ENCODE data around the gene MPPED2.

DNA sequence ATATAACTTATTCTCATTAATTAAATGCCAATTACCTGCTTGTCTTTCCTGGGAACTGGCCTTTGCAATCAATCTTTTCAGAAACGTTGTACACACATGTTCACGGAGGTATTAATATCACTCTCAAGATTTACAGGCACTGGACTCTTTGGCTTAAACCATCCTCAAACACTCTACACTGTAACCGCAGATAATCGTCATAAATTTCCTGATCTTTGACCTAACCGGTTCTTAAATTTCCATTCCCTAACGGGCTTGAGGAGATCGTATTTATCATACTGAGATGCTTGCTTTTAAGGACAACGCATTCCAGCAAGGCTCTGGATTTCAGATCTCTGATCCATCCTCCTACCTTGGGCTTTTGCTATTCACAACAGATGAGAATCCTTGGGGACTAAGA, 190.4 kb downstream of the MPPED2 start:
- TF ChIP-seq POLR2AphosphoS5 (IDR thresholded peaks at IDR 0.05; ENCODE audit: low read depth, low read length) (no peak), TAF1 (IDR thresholded peaks at IDR 0.05; ENCODE audit: borderline replicate concordance, insufficient read depth, low read length) (no peak)
- TF ChIP-seq, protein P1, sequence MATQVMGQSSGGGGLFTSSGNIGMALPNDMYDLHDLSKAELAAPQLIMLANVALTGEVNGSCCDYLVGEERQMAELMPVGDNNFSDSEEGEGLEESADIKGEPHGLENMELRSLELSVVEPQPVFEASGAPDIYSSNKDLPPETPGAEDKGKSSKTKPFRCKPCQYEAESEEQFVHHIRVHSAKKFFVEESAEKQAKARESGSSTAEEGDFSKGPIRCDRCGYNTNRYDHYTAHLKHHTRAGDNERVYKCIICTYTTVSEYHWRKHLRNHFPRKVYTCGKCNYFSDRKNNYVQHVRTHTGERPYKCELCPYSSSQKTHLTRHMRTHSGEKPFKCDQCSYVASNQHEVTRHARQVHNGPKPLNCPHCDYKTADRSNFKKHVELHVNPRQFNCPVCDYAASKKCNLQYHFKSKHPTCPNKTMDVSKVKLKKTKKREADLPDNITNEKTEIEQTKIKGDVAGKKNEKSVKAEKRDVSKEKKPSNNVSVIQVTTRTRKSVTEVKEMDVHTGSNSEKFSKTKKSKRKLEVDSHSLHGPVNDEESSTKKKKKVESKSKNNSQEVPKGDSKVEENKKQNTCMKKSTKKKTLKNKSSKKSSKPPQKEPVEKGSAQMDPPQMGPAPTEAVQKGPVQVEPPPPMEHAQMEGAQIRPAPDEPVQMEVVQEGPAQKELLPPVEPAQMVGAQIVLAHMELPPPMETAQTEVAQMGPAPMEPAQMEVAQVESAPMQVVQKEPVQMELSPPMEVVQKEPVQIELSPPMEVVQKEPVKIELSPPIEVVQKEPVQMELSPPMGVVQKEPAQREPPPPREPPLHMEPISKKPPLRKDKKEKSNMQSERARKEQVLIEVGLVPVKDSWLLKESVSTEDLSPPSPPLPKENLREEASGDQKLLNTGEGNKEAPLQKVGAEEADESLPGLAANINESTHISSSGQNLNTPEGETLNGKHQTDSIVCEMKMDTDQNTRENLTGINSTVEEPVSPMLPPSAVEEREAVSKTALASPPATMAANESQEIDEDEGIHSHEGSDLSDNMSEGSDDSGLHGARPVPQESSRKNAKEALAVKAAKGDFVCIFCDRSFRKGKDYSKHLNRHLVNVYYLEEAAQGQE (IDR thresholded peaks at IDR 0.05; ENCODE audit: insufficient read depth in 1 of 2, low read depth in 2 of 2, low read length in 2 of 2) = no peak

Data from PFSK-1 (cell line).